Ishikawa (cell line): ENCODE results near the gene RHOU.

Experiments
- CEBPB ChIP-seq: IDR thresholded peaks from 2 replicates; pipeline ENCODE4 v1.6.1; 2012
- CREB1 ChIP-seq: IDR thresholded peaks from 2 replicates; pipeline ENCODE4 v1.6.1; 2012; ENCODE audit warnings: low read depth
- EGR1 ChIP-seq: IDR thresholded peaks from 2 replicates; pipeline ENCODE4 v1.6.1; 2012
- EP300 ChIP-seq: IDR thresholded peaks from 2 replicates; pipeline ENCODE4 v1.6.1; 2012; ENCODE audit warnings: borderline replicate concordance
- FOXM1 ChIP-seq: IDR thresholded peaks from 2 replicates; pipeline ENCODE4 v1.6.1; 2012; ENCODE audit warnings: low read depth, borderline replicate concordance
- NFIC ChIP-seq: IDR thresholded peaks from 2 replicates; pipeline ENCODE4 v1.6.1; 2012
- RAD21 ChIP-seq: IDR thresholded peaks from 2 replicates; pipeline ENCODE4 v1.6.1; 2012; ENCODE audit warnings: low read depth
- TAF1 ChIP-seq: IDR thresholded peaks from 2 replicates; pipeline ENCODE4 v1.6.1; 2012; ENCODE audit warnings: low read depth, mild to moderate bottlenecking
- TCF12 ChIP-seq: IDR thresholded peaks from 2 replicates; pipeline ENCODE4 v1.6.1; 2012; ENCODE audit warnings: low read depth
- TEAD4 ChIP-seq: IDR thresholded peaks from 2 replicates; pipeline ENCODE4 v1.6.1; 2012
- YY1 ChIP-seq: IDR thresholded peaks from 2 replicates; pipeline ENCODE4 v1.6.1; 2012; ENCODE audit warnings: low read depth
- ZBTB7A ChIP-seq: IDR thresholded peaks from 2 replicates; pipeline ENCODE4 v1.6.1; 2012; ENCODE audit warnings: low read depth
- TF ChIP-seq, protein P1 (sequence below): IDR thresholded peaks from 2 replicates; pipeline ENCODE4 v1.6.1; 2012
- TF ChIP-seq, protein P2 (sequence below): IDR thresholded peaks from 2 replicates; pipeline ENCODE4 v1.6.1; 2012; ENCODE audit warnings: low read depth, mild to moderate bottlenecking
- TF ChIP-seq, protein P3 (sequence below): IDR thresholded peaks from 2 replicates; pipeline ENCODE4 v1.6.1; 2012

The RHOU gene

GRCh38 chr1:228744356-228744755 is 9.1 kb downstream of the RHOU start:
- TF ChIP-seq TAF1 (no peak), TEAD4 (no peak), FOXM1 (no peak), EP300 (no peak), ZBTB7A (no peak), RAD21 (no peak), NFIC (no peak), EGR1 (no peak), TCF12 (no peak), CREB1 (no peak), YY1 (no peak)
- TF ChIP-seq, protein P1, sequence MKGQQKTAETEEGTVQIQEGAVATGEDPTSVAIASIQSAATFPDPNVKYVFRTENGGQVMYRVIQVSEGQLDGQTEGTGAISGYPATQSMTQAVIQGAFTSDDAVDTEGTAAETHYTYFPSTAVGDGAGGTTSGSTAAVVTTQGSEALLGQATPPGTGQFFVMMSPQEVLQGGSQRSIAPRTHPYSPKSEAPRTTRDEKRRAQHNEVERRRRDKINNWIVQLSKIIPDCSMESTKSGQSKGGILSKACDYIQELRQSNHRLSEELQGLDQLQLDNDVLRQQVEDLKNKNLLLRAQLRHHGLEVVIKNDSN = no peak
- TF ChIP-seq, protein P2, sequence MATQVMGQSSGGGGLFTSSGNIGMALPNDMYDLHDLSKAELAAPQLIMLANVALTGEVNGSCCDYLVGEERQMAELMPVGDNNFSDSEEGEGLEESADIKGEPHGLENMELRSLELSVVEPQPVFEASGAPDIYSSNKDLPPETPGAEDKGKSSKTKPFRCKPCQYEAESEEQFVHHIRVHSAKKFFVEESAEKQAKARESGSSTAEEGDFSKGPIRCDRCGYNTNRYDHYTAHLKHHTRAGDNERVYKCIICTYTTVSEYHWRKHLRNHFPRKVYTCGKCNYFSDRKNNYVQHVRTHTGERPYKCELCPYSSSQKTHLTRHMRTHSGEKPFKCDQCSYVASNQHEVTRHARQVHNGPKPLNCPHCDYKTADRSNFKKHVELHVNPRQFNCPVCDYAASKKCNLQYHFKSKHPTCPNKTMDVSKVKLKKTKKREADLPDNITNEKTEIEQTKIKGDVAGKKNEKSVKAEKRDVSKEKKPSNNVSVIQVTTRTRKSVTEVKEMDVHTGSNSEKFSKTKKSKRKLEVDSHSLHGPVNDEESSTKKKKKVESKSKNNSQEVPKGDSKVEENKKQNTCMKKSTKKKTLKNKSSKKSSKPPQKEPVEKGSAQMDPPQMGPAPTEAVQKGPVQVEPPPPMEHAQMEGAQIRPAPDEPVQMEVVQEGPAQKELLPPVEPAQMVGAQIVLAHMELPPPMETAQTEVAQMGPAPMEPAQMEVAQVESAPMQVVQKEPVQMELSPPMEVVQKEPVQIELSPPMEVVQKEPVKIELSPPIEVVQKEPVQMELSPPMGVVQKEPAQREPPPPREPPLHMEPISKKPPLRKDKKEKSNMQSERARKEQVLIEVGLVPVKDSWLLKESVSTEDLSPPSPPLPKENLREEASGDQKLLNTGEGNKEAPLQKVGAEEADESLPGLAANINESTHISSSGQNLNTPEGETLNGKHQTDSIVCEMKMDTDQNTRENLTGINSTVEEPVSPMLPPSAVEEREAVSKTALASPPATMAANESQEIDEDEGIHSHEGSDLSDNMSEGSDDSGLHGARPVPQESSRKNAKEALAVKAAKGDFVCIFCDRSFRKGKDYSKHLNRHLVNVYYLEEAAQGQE = no peak

DNA sequence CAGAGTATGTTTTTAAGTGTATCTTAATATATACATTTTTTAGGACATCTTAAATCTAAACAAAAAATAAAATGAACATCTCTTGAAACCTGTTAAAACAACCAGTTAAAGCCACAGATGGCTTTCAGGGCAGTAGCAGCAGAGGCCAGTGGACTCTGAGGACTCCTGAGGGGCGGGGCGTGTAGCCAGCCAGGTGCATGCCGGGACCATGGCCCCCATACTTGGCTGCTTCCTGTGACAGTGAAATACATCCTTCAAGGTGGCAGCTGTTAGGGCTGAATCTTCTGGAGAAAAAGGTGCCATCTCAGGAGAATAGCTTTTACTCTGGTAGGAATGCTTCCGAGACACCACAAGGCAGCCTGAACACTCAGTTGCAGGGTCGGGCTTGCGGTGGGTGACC is 9.6 kb downstream of the RHOU start:
- TF ChIP-seq ZBTB7A = no peak
- TF ChIP-seq RAD21 = no peak
- no peak for TF ChIP-seq FOXM1
- TF ChIP-seq EP300 = no peak
- TF ChIP-seq, protein P2 = no peak
- no peak for TF ChIP-seq TEAD4
- TF ChIP-seq TAF1 = no peak
- TF ChIP-seq, protein P3, sequence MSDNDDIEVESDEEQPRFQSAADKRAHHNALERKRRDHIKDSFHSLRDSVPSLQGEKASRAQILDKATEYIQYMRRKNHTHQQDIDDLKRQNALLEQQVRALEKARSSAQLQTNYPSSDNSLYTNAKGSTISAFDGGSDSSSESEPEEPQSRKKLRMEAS = no peak
- TF ChIP-seq NFIC = no peak
- no peak for TF ChIP-seq EGR1
- TF ChIP-seq TCF12 = no peak
- TF ChIP-seq YY1 = no peak
- TF ChIP-seq, protein P1 = no peak
- TF ChIP-seq CREB1 = no peak
- TF ChIP-seq CEBPB = no peak

- TF ChIP-seq TCF12 (no peak), CEBPB (no peak), NFIC (no peak), EGR1 (no peak), YY1 (no peak), TEAD4 (no peak), EP300 (no peak), ZBTB7A (no peak), FOXM1 (no peak), RAD21 (no peak), TAF1 (no peak), CREB1 (no peak)
- TF ChIP-seq, protein P2 = no peak
- TF ChIP-seq, protein P1 = no peak
- TF ChIP-seq, protein P3 = no peak
Observed at GRCh38 chr1:228745497-228745896, 10.2 kb downstream of the RHOU start.

GRCh38 chr1:228747301-228747935 is 12.1 kb downstream of the RHOU start:
- TF ChIP-seq, protein P1 = no peak
- no peak for TF ChIP-seq EGR1
- TF ChIP-seq ZBTB7A = no peak
- TF ChIP-seq FOXM1 = no peak
- TF ChIP-seq, protein P2 = no peak
- TF ChIP-seq CEBPB = no peak
- TF ChIP-seq TCF12 = no peak
- TF ChIP-seq, protein P3 = no peak
- TF ChIP-seq EP300 = no peak
- TF ChIP-seq TEAD4 = no peak
- TF ChIP-seq YY1 = no peak
- no peak for TF ChIP-seq NFIC
- TF ChIP-seq RAD21 = no peak
- TF ChIP-seq TAF1 = no peak
- TF ChIP-seq CREB1 = no peak
